HepG2 (cell line): Measurements from ENCODE around the gene RPS19BP1. TPM values are rescaled to one million over a fixed set of nuclear protein-coding genes. Genes with fewer than 3 reads are reported as not detected.

Experiments used
- ARNTL ChIP-seq: sonication (generic); formaldehyde crosslinking; IDR thresholded peaks from 2 replicates; pipeline ENCODE4 v1.4.0; 2020; ENCODE audit warnings: mild to moderate bottlenecking, missing genetic modification reagents
- ATF4 ChIP-seq, 2 experiments: fragments of 450-650 bp in 1 of 2; sonication (generic) in 1 of 2; formaldehyde crosslinking; IDR thresholded peaks; 2 replicates each; pipeline versions ENCODE4 v1.5.0 to v1.8.0; 2020 to 2022; ENCODE audit warnings: mild to moderate bottlenecking in 1 of 2, missing genetic modification reagents in 1 of 2
- CCAR2 ChIP-seq: fragments of 200-400 bp; formaldehyde crosslinking; optimal IDR thresholded peaks from 2 replicates; pipeline ENCODE3; 2018; ENCODE audit warnings: low read depth, mild to moderate bottlenecking, low read length, moderate library complexity
- CENPX ChIP-seq: sonication (generic); formaldehyde crosslinking; IDR thresholded peaks from 2 replicates; pipeline ENCODE4 v1.9.0; 2021; ENCODE audit warnings: mild to moderate bottlenecking, missing genetic modification reagents, moderate library complexity
- DZIP1 ChIP-seq: sonication (generic); formaldehyde crosslinking; IDR thresholded peaks from 2 replicates; pipeline ENCODE4 v1.5.0; 2020; ENCODE audit warnings: mild to moderate bottlenecking, missing genetic modification reagents
- PHF21A ChIP-seq: sonication (generic); formaldehyde crosslinking; IDR thresholded peaks from 2 replicates; pipeline ENCODE4 v1.5.0; 2020; ENCODE audit warnings: mild to moderate bottlenecking, missing genetic modification reagents
- PRDM10 ChIP-seq: sonication (generic); formaldehyde crosslinking; IDR thresholded peaks from 2 replicates; pipeline ENCODE4 v1.4.0; 2020; ENCODE audit warnings: low read depth, missing genetic modification reagents
- SPEN ChIP-seq: sonication (generic); formaldehyde crosslinking; IDR thresholded peaks from 2 replicates; pipeline ENCODE4 v1.5.1; 2020; ENCODE audit warnings: low read depth, mild to moderate bottlenecking, missing genetic modification reagents
- SRY ChIP-seq: sonication (generic); formaldehyde crosslinking; IDR thresholded peaks from 2 replicates; pipeline ENCODE4 v1.8.0; 2022; ENCODE audit warnings: mild to moderate bottlenecking, missing genetic modification reagents
- XBP1 ChIP-seq: sonication (generic); formaldehyde crosslinking; IDR thresholded peaks from 2 replicates; pipeline ENCODE4 v1.5.0; 2020; ENCODE audit warnings: missing genetic modification reagents
- XRCC5 ChIP-seq: fragments of 200-400 bp; formaldehyde crosslinking; optimal IDR thresholded peaks from 2 replicates; pipeline ENCODE3; 2017; ENCODE audit warnings: mild to moderate bottlenecking, low read length
- ZFP36 ChIP-seq: fragments of 150-350 bp; IDR thresholded peaks from 2 replicates; pipeline ENCODE4 v1.6.1; 2018; ENCODE audit warnings: borderline replicate concordance, low read length, low read depth; ENCODE audit not compliant: partially characterized antibody
- ZNF234 ChIP-seq: sonication (generic); formaldehyde crosslinking; conservative IDR thresholded peaks from 2 replicates; pipeline ENCODE4 v1.5.1; 2020; ENCODE audit warnings: mild to moderate bottlenecking, missing genetic modification reagents
- ZNF326 ChIP-seq: sonication (generic); formaldehyde crosslinking; IDR thresholded peaks from 2 replicates; pipeline ENCODE4 v1.4.0; 2020; ENCODE audit warnings: missing genetic modification reagents, borderline replicate concordance
- ZNF432 ChIP-seq: sonication (generic); formaldehyde crosslinking; IDR thresholded peaks from 2 replicates; pipeline ENCODE4 v1.5.0; 2020; ENCODE audit warnings: missing genetic modification reagents, mild to moderate bottlenecking, borderline replicate concordance
- ZNF441 ChIP-seq: sonication (generic); formaldehyde crosslinking; IDR thresholded peaks from 2 replicates; pipeline ENCODE4 v1.7.0; 2021; ENCODE audit warnings: missing genetic modification reagents, borderline replicate concordance
- polyA plus RNA-seq, 8 experiments: library from polyadenylated mRNA; depleted of rRNA in 3 of 8; stranded (reverse) in 7 of 8; unstranded in 1 of 8; fragments of >200 nt; fragmentation: Illumina TruSeq in 4 of 8; extraction: Trizol in 4 of 8; gene quantifications; 2 replicates each; pipeline versions ENCODE4 v1.2.1 to v1.2.3, GENCODE V29; 2011 to 2016; ENCODE audit warnings: low read depth in 4 of 8, missing spikeins in 1 of 8, mixed read lengths in 1 of 8; ENCODE audit not compliant: insufficient read depth in 1 of 8
- total RNA-seq, 5 experiments: library from RNA; depleted of rRNA; stranded (reverse); fragments of >200 nt; fragmentation: Illumina TruSeq; extraction: Trizol; gene quantifications; 2 replicates each; pipeline ENCODE4 v1.2.3, GENCODE V29; 2016; ENCODE audit warnings: low read depth in 1 of 5
- TF ChIP-seq, protein P1 (sequence below): sonication (generic); formaldehyde crosslinking; IDR thresholded peaks from 2 replicates; pipeline ENCODE4 v1.5.1; 2020; ENCODE audit warnings: mild to moderate bottlenecking, missing genetic modification reagents, moderate library complexity

The RPS19BP1 gene
- total and polyA plus RNA-seq, 2 of the 13 experiments (the other 11 are each of a cell fraction or from before 2014, with no cell fraction given) = 44.3 to 81.3 TPM

- TF ChIP-seq PRDM10 (CRISPR knock-in tag) (no peak), SRY (CRISPR knock-in tag) (no peak), DZIP1 (CRISPR knock-in tag) (no peak), CCAR2 (no peak), ATF4 (CRISPR knock-in tag; IDR thresholded peaks at IDR 0.05) (no peak), XBP1 (CRISPR knock-in tag) (no peak), ZNF234 (no peak), ZNF326 (CRISPR knock-in tag) (no peak), ARNTL (CRISPR knock-in tag) (no peak), SPEN (CRISPR knock-in tag) (no peak), ZNF432 (CRISPR knock-in tag) (no peak), XRCC5 (no peak), ZFP36 (no peak), PHF21A (CRISPR knock-in tag) (no peak), ZNF441 (CRISPR knock-in tag) (0 out of 2 replicates have a peak, but pooled peaks have one; percentile 13), CENPX (CRISPR knock-in tag) (no peak)
- TF ChIP-seq, protein P1, sequence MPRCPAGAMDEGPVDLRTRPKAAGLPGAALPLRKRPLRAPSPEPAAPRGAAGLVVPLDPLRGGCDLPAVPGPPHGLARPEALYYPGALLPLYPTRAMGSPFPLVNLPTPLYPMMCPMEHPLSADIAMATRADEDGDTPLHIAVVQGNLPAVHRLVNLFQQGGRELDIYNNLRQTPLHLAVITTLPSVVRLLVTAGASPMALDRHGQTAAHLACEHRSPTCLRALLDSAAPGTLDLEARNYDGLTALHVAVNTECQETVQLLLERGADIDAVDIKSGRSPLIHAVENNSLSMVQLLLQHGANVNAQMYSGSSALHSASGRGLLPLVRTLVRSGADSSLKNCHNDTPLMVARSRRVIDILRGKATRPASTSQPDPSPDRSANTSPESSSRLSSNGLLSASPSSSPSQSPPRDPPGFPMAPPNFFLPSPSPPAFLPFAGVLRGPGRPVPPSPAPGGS (CRISPR knock-in tag) = 0 out of 2 replicates have a peak, but pooled peaks have one; percentile 39
These were observed 30.9 kb downstream of the RPS19BP1 start (continued) for GRCh38 chr22:39501644-39502108.
